Sigmoid colon (tissue), 7 donors: ENCODE data around the gene SLIT1. TPM values are rescaled to one million over a fixed set of nuclear protein-coding genes. Genes with fewer than 3 reads are reported as not detected.

Source experiments
- DNase-seq: peaks from one replicate; pipeline ENCODE4 v3.0.0-alpha.2; 2019
- H3K27ac ChIP-seq, 4 donors: fragments of 200-600 bp; sonication (generic); one replicate each; pipeline ENCODE4 v1.5.1; 2016 to 2019; ENCODE audit warnings: mild to moderate bottlenecking in 1 of 4
- H3K27me3 ChIP-seq, 3 donors: fragments of 200-600 bp; sonication (generic); one replicate each; pipeline ENCODE4 v1.5.1; 2019; ENCODE audit warnings: mild to moderate bottlenecking in 1 of 3
- H3K36me3 ChIP-seq, 4 donors: fragments of 200-600 bp; sonication (generic); one replicate each; pipeline ENCODE4 v1.5.1; 2016 to 2019
- H3K4me1 ChIP-seq, 4 donors: fragments of 200-600 bp; sonication (generic); one replicate each; pipeline ENCODE4 v1.5.1; 2017 to 2019
- H3K4me3 ChIP-seq, 4 donors: fragments of 200-600 bp; sonication (generic); one replicate each; pipeline ENCODE4 v1.5.1; 2017 to 2019; ENCODE audit warnings: mild to moderate bottlenecking in 2 of 4, moderate library complexity in 1 of 4
- H3K9me3 ChIP-seq, 4 donors: fragments of 200-600 bp in 3 of 4; sonication (generic) in 3 of 4; one replicate each; pipeline versions ENCODE4 v1.5.1 to v1.6.1; 2013 to 2019
- CTCF ChIP-seq, 4 experiments: fragments of 450-650 bp in 3 of 4; fragments of 200-600 bp in 1 of 4; IDR thresholded peaks; one replicate each; pipeline ENCODE4 v1.5.1; 2016 to 2019; ENCODE audit warnings: antibody characterized with exemption in 4 of 4, mild to moderate bottlenecking in 3 of 4, moderate library complexity in 2 of 4
- EP300 ChIP-seq, 4 donors: sonication (generic); formaldehyde crosslinking; IDR thresholded peaks; one replicate each; pipeline ENCODE4 v1.6.1; 2017; ENCODE audit warnings: antibody characterized with exemption in 4 of 4
- POLR2A ChIP-seq, 2 donors: fragments of 450-650 bp; IDR thresholded peaks; one replicate each; pipeline ENCODE4 v1.6.1; 2016; ENCODE audit warnings: antibody characterized with exemption in 2 of 2, mild to moderate bottlenecking in 2 of 2, moderate library complexity in 2 of 2
- POLR2AphosphoS5 ChIP-seq, 4 donors: sonication (generic); formaldehyde crosslinking; IDR thresholded peaks; one replicate each; pipeline ENCODE4 v1.6.1; 2017; ENCODE audit warnings: antibody characterized with exemption in 4 of 4
- WGBS, 2 donors: extraction: QIAGEN DNeasy Blood & Tissue Kit; methylation state at CpG; one replicate each; pipeline ENCODE4 v1.1.7; 2013; 5-methylcytosine and 5-hydroxymethylcytosine counted together
- intact Hi-C: fragments of 100-400 bp; cut with DNase I; formaldehyde crosslinking; loops from one replicate; pipeline ENCODE4 v1.15.1; 2023
- polyA plus RNA-seq, 3 donors: library from polyadenylated mRNA; stranded (reverse); fragments of 200-250 nt; gene quantifications; one replicate each; pipeline ENCODE4 v1.2.3, GENCODE V29; 2013
- total RNA-seq, 4 donors: library from RNA; depleted of rRNA; stranded (reverse); fragments of >200 nt; gene quantifications; one replicate each; pipeline ENCODE4 v1.1.0, GENCODE V29; 2016
- donor health status: healthy with polysubstance abuse.
- donor health status: Bipolar disorder and iron deficiency.
- donor health status: healthy.

SLIT1 gene
- total and polyA plus RNA-seq, 7 donors: under 0.01 to 1.4 (median 0.58) TPM; not detected in 1

GRCh38 chr10:97099868-97100267 lies 85.9 kb downstream of the SLIT1 start:
- no peak for DNase-seq
- TF ChIP-seq CTCF (IDR thresholded peaks at IDR 0.05) (no peak), POLR2A (IDR thresholded peaks at IDR 0.05) (no peak), POLR2AphosphoS5 (IDR thresholded peaks at IDR 0.05) (no peak), EP300 (IDR thresholded peaks at IDR 0.05) (no peak)
- Histone ChIP-seq H3K36me3 (no peaks in the 10 kb centered on the region), H3K4me1 (peaks cover 0 to 13% (median 9%) of the 10 kb centered on the region in 4 donors), H3K27me3 (peaks cover 0 to 22% (median 0%) of the 10 kb centered on the region in 3 donors), H3K9me3 (no peaks in the 10 kb centered on the region), H3K4me3 (no peak overlapping the region), H3K27ac (no peak overlapping the region)
- intact Hi-C loops: no loop called here
- whole genome bisulfite sequencing, 2 donors: 54 to 72% methylated on average over 5 of the region's 5 CpGs

- no peaks in the 10 kb centered on the region for H3K9me3 ChIP-seq
- H3K4me1 ChIP-seq: peaks cover 0 to 13% (median 9%) of the 10 kb centered on the region in 4 donors
- no peak overlapping the region for H3K27ac ChIP-seq
- 75 to 79% methylated on average over 8 of the region's 8 CpGs for WGBS, 2 donors
- no peak overlapping the region for H3K4me3 ChIP-seq
- TF ChIP-seq POLR2AphosphoS5 (IDR thresholded peaks at IDR 0.05) (no peak), POLR2A (IDR thresholded peaks at IDR 0.05) (no peak)
- DNase-seq: no peak
- H3K27me3 ChIP-seq: peaks cover 0 to 22% (median 0%) of the 10 kb centered on the region in 3 donors
- H3K36me3 ChIP-seq: no peaks in the 10 kb centered on the region
- intact Hi-C loops: no loop called here
Measured at GRCh38 chr10:97099089-97099488, 86.7 kb downstream of the SLIT1 start.

GRCh38 chr10:97097084-97097433 lies 88.7 kb downstream of the SLIT1 start:
- no peaks in the 10 kb centered on the region for H3K9me3 ChIP-seq
- no peak overlapping the region for H3K4me3 ChIP-seq
- peaks cover 0 to 22% (median 0%) of the 10 kb centered on the region in 3 donors for H3K27me3 ChIP-seq
- H3K36me3 ChIP-seq: no peaks in the 10 kb centered on the region
- 78 to 79% methylated on average over 6 of the region's 6 CpGs for WGBS, 2 donors
- peaks cover 0 to 13% (median 9%) of the 10 kb centered on the region in 4 donors for H3K4me1 ChIP-seq
- DNase-seq: no peak
- intact Hi-C loops: no loop called here
- TF ChIP-seq POLR2AphosphoS5 (IDR thresholded peaks at IDR 0.05): no peak
- TF ChIP-seq POLR2A (IDR thresholded peaks at IDR 0.05): no peak
- no peak for TF ChIP-seq CTCF (IDR thresholded peaks at IDR 0.05)
- TF ChIP-seq EP300 (IDR thresholded peaks at IDR 0.05): no peak
- no peak overlapping the region for H3K27ac ChIP-seq

GRCh38 chr10:97096261-97097083 lies 89.3 kb downstream of the SLIT1 start:
- Histone ChIP-seq H3K4me3 (no peak overlapping the region), H3K4me1 (peaks cover 0 to 13% (median 9%) of the 10 kb centered on the region in 4 donors), H3K27me3 (peaks cover 0 to 22% (median 0%) of the 10 kb centered on the region in 3 donors), H3K9me3 (no peaks in the 10 kb centered on the region), H3K36me3 (no peaks in the 10 kb centered on the region), H3K27ac (no peak overlapping the region)
- no peak for DNase-seq
- WGBS, 2 donors: 22 to 26% methylated on average over 23 of the region's 23 CpGs
- TF ChIP-seq POLR2AphosphoS5 (IDR thresholded peaks at IDR 0.05): no peak
- no peak for TF ChIP-seq EP300 (IDR thresholded peaks at IDR 0.05)
- TF ChIP-seq CTCF (IDR thresholded peaks at IDR 0.05): no peak
- TF ChIP-seq POLR2A (IDR thresholded peaks at IDR 0.05): no peak
- intact Hi-C loops: no loop called here

- Histone ChIP-seq H3K36me3 (no peaks in the 10 kb centered on the region), H3K9me3 (no peaks in the 10 kb centered on the region), H3K27me3 (peaks cover 0 to 22% (median 0%) of the 10 kb centered on the region in 3 donors), H3K4me1 (peaks cover 0 to 13% (median 9%) of the 10 kb centered on the region in 4 donors), H3K27ac (no peak overlapping the region), H3K4me3 (no peak overlapping the region)
- 37 to 43% methylated on average over 11 of the region's 11 CpGs for WGBS, 2 donors
- intact Hi-C loops: no loop called here
- TF ChIP-seq POLR2AphosphoS5 (IDR thresholded peaks at IDR 0.05): no peak
- no peak for TF ChIP-seq CTCF (IDR thresholded peaks at IDR 0.05)
- TF ChIP-seq POLR2A (IDR thresholded peaks at IDR 0.05): no peak
- TF ChIP-seq EP300 (IDR thresholded peaks at IDR 0.05): no peak
- no peak for DNase-seq
Measured at GRCh38 chr10:97095701-97096260, 90.0 kb downstream of the SLIT1 start.
